ENCODE results near the gene LRFN2.

DNA sequence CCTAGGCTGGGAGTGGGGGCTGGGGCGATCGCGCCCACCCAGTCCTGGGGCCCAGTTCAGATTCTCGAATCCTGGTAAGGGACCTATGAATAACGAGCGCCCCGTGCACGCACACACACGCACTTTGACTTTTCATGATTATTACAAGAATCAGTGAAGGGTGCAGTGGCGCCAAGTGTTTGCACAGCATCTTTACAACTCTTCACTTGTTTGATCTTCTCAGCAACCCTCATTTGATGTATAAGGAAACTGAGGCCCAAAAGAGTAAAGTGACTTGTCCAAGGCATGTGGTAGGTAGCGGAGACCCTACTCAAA lies 863 bp upstream of the LRFN2 start:
- TF ChIP-seq, protein P1, sequence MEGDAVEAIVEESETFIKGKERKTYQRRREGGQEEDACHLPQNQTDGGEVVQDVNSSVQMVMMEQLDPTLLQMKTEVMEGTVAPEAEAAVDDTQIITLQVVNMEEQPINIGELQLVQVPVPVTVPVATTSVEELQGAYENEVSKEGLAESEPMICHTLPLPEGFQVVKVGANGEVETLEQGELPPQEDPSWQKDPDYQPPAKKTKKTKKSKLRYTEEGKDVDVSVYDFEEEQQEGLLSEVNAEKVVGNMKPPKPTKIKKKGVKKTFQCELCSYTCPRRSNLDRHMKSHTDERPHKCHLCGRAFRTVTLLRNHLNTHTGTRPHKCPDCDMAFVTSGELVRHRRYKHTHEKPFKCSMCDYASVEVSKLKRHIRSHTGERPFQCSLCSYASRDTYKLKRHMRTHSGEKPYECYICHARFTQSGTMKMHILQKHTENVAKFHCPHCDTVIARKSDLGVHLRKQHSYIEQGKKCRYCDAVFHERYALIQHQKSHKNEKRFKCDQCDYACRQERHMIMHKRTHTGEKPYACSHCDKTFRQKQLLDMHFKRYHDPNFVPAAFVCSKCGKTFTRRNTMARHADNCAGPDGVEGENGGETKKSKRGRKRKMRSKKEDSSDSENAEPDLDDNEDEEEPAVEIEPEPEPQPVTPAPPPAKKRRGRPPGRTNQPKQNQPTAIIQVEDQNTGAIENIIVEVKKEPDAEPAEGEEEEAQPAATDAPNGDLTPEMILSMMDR (conservative IDR thresholded peaks at IDR 0.05; ENCODE audit: low read depth, low read length) = no peak
- TF ChIP-seq EZH2phosphoT487 (IDR thresholded peaks at IDR 0.05; ENCODE audit: borderline replicate concordance, low read length) = no peak
